SJSA1 (cell line): ENCODE data around the gene SLC26A1. TPM values are rescaled to one million over a fixed set of nuclear protein-coding genes. Genes with fewer than 3 reads are reported as not detected.

Experiments used
- DNase-seq, 2 experiments: peaks; one replicate each; pipeline ENCODE4 v3.0.0-alpha.2; 2015 to 2020; ENCODE audit warnings: low spot score in 2 of 2, low read depth in 1 of 2
- H3K27ac ChIP-seq: fragments of 250-450 bp; sonication (Bioruptor Pico); 2 replicates; pipeline ENCODE4 v1.5.1; 2020; ENCODE audit warnings: mild to moderate bottlenecking, moderate library complexity
- H3K27me3 ChIP-seq: fragments of 250-450 bp; sonication (Bioruptor Pico); replicated peaks from 2 replicates; pipeline ENCODE4 v1.5.1; 2020; ENCODE audit warnings: mild to moderate bottlenecking, moderate library complexity
- H3K36me3 ChIP-seq: fragments of 250-450 bp; sonication (Bioruptor Pico); 2 replicates; pipeline ENCODE4 v1.5.1; 2020; ENCODE audit warnings: mild to moderate bottlenecking
- H3K4me1 ChIP-seq: fragments of 250-450 bp; sonication (Bioruptor Pico); replicated peaks from 2 replicates; pipeline ENCODE4 v1.6.1; 2021; ENCODE audit warnings: mild to moderate bottlenecking
- H3K4me3 ChIP-seq: fragments of 250-450 bp; sonication (Bioruptor Pico); 2 replicates; pipeline ENCODE4 v1.5.1; 2020; ENCODE audit warnings: mild to moderate bottlenecking
- H3K9me3 ChIP-seq: fragments of 250-450 bp; sonication (Bioruptor Pico); replicated peaks from 2 replicates; pipeline ENCODE4 v1.5.1; 2020; ENCODE audit warnings: mild to moderate bottlenecking
- total RNA-seq: library from RNA; depleted of rRNA; stranded (reverse); fragments of >200 nt; shearing (Covaris generic); gene quantifications from 2 replicates; pipeline ENCODE4 v1.2.3, GENCODE V29; 2014

Gene SLC26A1
- total RNA-seq, 1 experiment from 2014 or later, result not detected

GRCh38 chr4:968621-969394 is 24.4 kb downstream of the SLC26A1 start:
- Histone ChIP-seq H3K36me3 (no peaks in the 10 kb centered on the region), H3K27me3 (no peaks in the 10 kb centered on the region), H3K4me3 (no peak overlapping the region), H3K27ac (no peak overlapping the region), H3K4me1 (peaks cover 10% of the 10 kb centered on the region), H3K9me3 (no peaks in the 10 kb centered on the region)
- no peak for DNase-seq

- Histone ChIP-seq H3K4me3 (no peak overlapping the region), H3K36me3 (peaks cover 3% of the 10 kb centered on the region; the same call in 1 of the 2 replicates), H3K4me1 (peaks cover 8% of the 10 kb centered on the region), H3K27me3 (no peaks in the 10 kb centered on the region), H3K9me3 (no peaks in the 10 kb centered on the region), H3K27ac (no peak overlapping the region)
- DNase-seq, result no peak
These were observed 25.0 kb downstream of the SLC26A1 start for GRCh38 chr4:968221-968620.

DNA sequence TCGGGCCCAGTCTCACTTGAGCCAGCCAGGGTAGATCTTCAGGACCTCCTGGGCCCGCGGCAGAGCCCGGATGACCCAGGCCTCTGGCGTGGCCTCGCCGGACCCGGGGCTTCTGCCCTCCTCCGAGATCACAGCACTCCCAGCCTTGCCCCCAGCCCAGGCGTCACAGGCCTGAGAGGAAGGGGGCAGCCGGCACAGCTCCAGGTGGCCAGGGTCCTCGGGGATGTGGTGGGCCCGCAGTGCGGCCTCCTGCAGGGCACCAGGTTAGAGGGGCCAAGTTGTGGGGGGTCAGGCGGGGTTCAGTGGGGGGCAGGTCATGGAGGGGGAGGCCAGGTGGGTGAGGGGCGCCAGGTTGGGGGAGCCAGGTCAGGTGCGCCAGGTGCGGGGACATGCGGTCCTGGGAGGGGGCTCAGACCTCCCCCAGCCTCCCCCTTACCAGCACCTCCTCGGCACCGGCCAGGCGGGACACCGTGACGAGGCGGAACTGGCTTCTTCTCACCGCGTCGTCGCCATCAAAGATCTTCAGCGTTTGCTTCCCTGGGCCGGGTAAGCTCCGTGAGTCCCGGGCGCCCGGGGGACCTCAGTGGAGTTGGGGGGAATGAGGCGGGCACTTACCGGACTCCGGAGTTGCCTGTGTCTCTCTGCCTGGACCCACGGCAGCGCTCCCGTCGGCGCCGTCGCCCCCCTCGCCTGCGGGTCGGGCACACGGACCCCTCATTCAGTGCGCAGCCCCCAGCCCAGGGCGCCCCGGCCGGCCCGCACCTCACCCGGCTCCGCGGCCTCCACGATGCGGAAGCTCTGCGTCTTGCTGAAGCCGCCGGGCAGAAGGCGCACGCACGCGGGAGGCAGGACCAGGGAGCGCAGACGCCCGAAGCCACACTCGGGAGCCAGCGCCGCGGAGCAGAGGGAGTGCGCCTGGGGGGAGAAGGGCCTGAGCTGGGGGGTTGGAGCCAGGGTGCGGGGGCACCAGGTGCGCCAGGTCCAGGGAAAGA is 25.8 kb downstream of the SLC26A1 start:
- Histone ChIP-seq H3K36me3 (peaks cover 3% of the 10 kb centered on the region; the same call in 1 of the 2 replicates), H3K27me3 (no peaks in the 10 kb centered on the region), H3K4me3 (no peak overlapping the region), H3K4me1 (peaks cover 5% of the 10 kb centered on the region), H3K27ac (no peak overlapping the region), H3K9me3 (no peaks in the 10 kb centered on the region)
- no peak for DNase-seq

GRCh38 chr4:966266-967112 is 26.7 kb downstream of the SLC26A1 start:
- Histone ChIP-seq H3K27me3 (no peaks in the 10 kb centered on the region), H3K9me3 (no peaks in the 10 kb centered on the region), H3K27ac (no peak overlapping the region), H3K36me3 (peaks cover 3% of the 10 kb centered on the region; the same call in 1 of the 2 replicates), H3K4me1 (no peaks in the 10 kb centered on the region), H3K4me3 (no peak overlapping the region)
- no peak for DNase-seq

DNA sequence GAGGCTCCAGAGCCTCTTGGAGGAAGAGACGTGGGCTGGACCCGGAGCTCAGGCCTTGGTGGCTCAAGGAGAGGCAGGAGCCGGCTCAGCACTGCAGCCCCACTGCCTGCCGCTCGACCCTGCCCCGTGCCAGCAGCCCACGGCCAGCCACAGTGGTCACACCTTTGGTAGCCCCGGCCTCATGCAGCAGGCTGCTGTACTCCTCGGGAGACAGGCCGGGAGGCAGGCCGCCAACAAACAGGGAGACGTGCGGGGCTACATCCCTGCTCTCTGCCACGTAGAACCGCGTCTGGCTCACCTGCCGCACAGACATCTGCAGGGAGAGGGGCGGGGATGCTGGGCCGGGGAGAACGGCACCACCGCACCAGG is 27.5 kb downstream of the SLC26A1 start:
- DNase-seq, result no peak
- Histone ChIP-seq H3K27ac (no peak overlapping the region), H3K4me3 (no peak overlapping the region), H3K4me1 (no peaks in the 10 kb centered on the region), H3K9me3 (no peaks in the 10 kb centered on the region), H3K36me3 (peaks cover 3% of the 10 kb centered on the region; the same call in 1 of the 2 replicates), H3K27me3 (no peaks in the 10 kb centered on the region)

DNA sequence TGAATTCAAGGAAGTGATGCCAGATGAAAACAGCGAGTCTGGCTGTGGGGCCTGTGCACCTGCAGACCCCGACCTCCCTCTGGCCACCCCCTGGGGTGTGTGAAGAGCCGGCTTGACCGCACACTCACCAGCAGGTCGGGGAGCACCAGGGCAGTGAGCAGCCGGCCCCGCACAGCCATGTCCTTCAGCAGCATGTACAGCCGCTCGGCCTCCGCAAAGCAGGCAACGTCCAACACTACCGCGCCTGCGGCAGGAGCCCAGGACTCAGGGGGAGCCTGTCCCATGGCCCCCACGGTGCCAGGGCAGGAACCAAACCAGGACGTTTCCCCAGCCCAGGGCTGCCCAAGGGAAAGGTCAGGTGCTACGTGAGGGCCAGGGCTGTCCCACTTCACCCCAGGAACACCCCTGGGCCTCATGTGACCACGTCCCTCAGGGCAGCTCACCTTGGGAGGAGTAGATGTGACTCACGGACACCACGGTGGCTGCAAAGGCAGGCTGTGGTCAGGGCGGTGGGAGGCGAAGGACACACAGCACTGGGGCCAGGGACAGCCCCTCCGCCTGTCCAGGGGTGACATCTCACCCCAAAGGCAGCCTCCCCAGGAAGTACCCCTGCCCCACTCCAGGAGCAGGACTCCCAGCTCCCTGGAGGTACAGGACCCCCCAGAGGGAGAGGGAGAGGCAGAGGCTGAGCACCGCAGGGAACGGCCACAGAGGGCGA is 28.0 kb downstream of the SLC26A1 start:
- no peaks in the 10 kb centered on the region for H3K4me1 ChIP-seq
- peaks cover 3% of the 10 kb centered on the region; the same call in 1 of the 2 replicates for H3K36me3 ChIP-seq
- peak in 1 of 2 experiments; percentile 19 for DNase-seq
- H3K4me3 ChIP-seq, result no peak overlapping the region
- H3K27ac ChIP-seq, result no peak overlapping the region
- H3K27me3 ChIP-seq, result no peaks in the 10 kb centered on the region
- no peaks in the 10 kb centered on the region for H3K9me3 ChIP-seq

- H3K36me3 ChIP-seq, result peaks cover 3% of the 10 kb centered on the region; the same call in 1 of the 2 replicates
- no peak for DNase-seq
- no peaks in the 10 kb centered on the region for H3K4me1 ChIP-seq
- no peaks in the 10 kb centered on the region for H3K9me3 ChIP-seq
- H3K27me3 ChIP-seq, result no peaks in the 10 kb centered on the region
- H3K4me3 ChIP-seq, result no peak overlapping the region
- H3K27ac ChIP-seq, result no peak overlapping the region
These were observed 28.7 kb downstream of the SLC26A1 start for GRCh38 chr4:964346-965025.

GRCh38 chr4:963276-964225 is 29.7 kb downstream of the SLC26A1 start:
- peak in 1 of 2 experiments; percentile 28 for DNase-seq
- no peaks in the 10 kb centered on the region for H3K4me1 ChIP-seq

DNA sequence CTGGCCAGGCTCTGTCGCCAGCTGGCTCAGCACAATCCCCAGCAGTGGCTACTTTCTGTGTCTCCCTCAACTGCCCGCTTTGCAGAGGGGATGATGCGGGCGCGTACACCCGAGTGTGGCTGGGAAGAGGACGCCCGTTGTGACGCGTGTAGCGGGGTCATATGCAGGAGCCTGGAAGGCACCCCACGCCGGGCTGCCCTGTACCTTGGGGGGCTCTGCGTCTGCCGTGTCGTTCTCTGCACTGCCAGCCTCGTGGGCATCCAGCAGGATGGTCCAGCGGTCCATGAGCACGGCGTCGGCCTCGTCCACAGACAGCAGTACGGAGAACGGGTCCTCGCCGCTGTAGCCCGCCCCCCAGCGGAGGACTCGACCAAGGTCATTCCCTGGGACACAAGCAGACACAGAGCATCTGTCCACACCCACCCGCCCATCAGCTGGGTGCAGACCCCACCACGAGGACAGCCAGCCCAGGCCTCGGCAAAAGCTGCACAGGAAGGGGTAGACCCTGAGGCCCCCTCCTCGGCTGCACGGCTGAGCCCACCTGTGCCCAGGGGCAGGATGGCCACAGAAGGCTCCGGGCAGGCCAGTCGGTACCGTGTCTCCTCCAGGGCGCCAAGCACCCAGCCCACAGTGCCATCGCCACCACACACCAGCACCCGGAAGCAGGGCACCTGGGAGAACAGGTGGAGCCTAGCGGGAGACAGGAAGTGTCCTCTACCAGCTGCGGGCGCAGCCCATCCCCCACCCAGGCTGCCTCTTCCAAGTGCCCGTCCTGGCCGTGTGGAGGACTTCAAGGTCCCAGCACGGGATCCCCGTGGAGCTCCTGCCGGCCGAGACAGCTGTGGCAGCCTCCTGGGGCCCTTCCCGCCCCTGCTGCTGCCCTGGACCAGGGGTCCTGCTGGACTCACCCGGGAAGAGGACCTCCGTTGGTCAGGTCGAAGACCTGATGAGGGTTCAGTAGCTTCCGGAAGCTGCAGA is 30.7 kb downstream of the SLC26A1 start:
- Histone ChIP-seq H3K4me1 (no peaks in the 10 kb centered on the region), H3K36me3 (peaks cover 3% of the 10 kb centered on the region; the same call in 1 of the 2 replicates), H3K4me3 (no peak overlapping the region), H3K27ac (no peak overlapping the region), H3K27me3 (no peaks in the 10 kb centered on the region), H3K9me3 (no peaks in the 10 kb centered on the region)
- DNase-seq, result no peak

More at GRCh38 chr4:963276-964225, 29.7 kb downstream of the SLC26A1 start:
- no peaks in the 10 kb centered on the region for H3K27me3 ChIP-seq
- H3K27ac ChIP-seq, result no peak overlapping the region
- H3K36me3 ChIP-seq, result peaks cover 3% of the 10 kb centered on the region; the same call in 1 of the 2 replicates
- no peaks in the 10 kb centered on the region for H3K9me3 ChIP-seq
- H3K4me3 ChIP-seq, result no peak overlapping the region

- DNase-seq, result no peak
- Histone ChIP-seq H3K27me3 (no peaks in the 10 kb centered on the region), H3K36me3 (peaks cover 3% of the 10 kb centered on the region; the same call in 1 of the 2 replicates), H3K27ac (no peak overlapping the region), H3K4me3 (no peak overlapping the region), H3K4me1 (no peaks in the 10 kb centered on the region), H3K9me3 (no peaks in the 10 kb centered on the region)
These were observed 31.6 kb downstream of the SLC26A1 start for GRCh38 chr4:961351-962230.
